Ascending aorta (tissue), 2 donors: ENCODE results near the gene CLEC16A. TPM values are rescaled to one million over a fixed set of nuclear protein-coding genes. Genes with fewer than 3 reads are reported as not detected.

ENCODE experiments used
- DNase-seq, 2 donors: peaks; one replicate each; pipeline ENCODE4 v3.0.0-alpha.2; 2019; ENCODE audit warnings: low spot score in 2 of 2
- H3K27ac ChIP-seq, 2 donors: fragments of 200-600 bp; sonication (generic); one replicate each; pipeline ENCODE4 v1.5.1; 2016 to 2017; ENCODE audit warnings: mild to moderate bottlenecking in 1 of 2
- H3K27me3 ChIP-seq: fragments of 200-600 bp; sonication (generic); one replicate; pipeline ENCODE4 v1.5.1; 2017
- H3K36me3 ChIP-seq, 2 donors: fragments of 200-600 bp; sonication (generic); one replicate each; pipeline ENCODE4 v1.5.1; 2016
- H3K4me1 ChIP-seq, 2 donors: fragments of 200-600 bp; sonication (generic); one replicate each; pipeline ENCODE4 v1.5.1; 2016 to 2017; ENCODE audit warnings: mild to moderate bottlenecking in 1 of 2
- H3K4me3 ChIP-seq, 2 donors: fragments of 200-600 bp; sonication (generic); one replicate each; pipeline ENCODE4 v1.5.1; 2016 to 2017; ENCODE audit warnings: mild to moderate bottlenecking in 1 of 2
- H3K9me3 ChIP-seq, 2 donors: fragments of 200-600 bp; sonication (generic); one replicate each; pipeline ENCODE4 v1.5.1; 2016
- intact Hi-C: fragments of 100-400 bp; cut with DNase I; formaldehyde crosslinking; loops from one replicate; pipeline ENCODE4 v1.15.1; 2023
- total RNA-seq: library from RNA; depleted of rRNA; stranded (reverse); fragments of >200 nt; gene quantifications from one replicate; pipeline ENCODE4 v1.1.0, GENCODE V29; 2016
- TF ChIP-seq, protein P1 (sequence below), 3 experiments: fragments of 200-600 bp in 2 of 3; fragments of 450-650 bp in 1 of 3; sonication (generic) in 2 of 3; IDR thresholded peaks; one replicate each; pipeline ENCODE4 v1.5.1; 2016 to 2019; ENCODE audit warnings: antibody characterized with exemption in 3 of 3, mild to moderate bottlenecking in 1 of 3, moderate library complexity in 1 of 3

Gene CLEC16A
- total RNA-seq, 1 donor from 2014 or later, result 16.2 TPM

- Histone ChIP-seq H3K27me3 (no peaks in the 10 kb centered on the region), H3K36me3 (peaks cover 13 to 21% of the 10 kb centered on the region in 2 donors), H3K4me3 (no peak overlapping the region), H3K4me1 (no peaks in the 10 kb centered on the region), H3K27ac (no peak overlapping the region), H3K9me3 (no peaks in the 10 kb centered on the region)
- TF ChIP-seq, protein P1, sequence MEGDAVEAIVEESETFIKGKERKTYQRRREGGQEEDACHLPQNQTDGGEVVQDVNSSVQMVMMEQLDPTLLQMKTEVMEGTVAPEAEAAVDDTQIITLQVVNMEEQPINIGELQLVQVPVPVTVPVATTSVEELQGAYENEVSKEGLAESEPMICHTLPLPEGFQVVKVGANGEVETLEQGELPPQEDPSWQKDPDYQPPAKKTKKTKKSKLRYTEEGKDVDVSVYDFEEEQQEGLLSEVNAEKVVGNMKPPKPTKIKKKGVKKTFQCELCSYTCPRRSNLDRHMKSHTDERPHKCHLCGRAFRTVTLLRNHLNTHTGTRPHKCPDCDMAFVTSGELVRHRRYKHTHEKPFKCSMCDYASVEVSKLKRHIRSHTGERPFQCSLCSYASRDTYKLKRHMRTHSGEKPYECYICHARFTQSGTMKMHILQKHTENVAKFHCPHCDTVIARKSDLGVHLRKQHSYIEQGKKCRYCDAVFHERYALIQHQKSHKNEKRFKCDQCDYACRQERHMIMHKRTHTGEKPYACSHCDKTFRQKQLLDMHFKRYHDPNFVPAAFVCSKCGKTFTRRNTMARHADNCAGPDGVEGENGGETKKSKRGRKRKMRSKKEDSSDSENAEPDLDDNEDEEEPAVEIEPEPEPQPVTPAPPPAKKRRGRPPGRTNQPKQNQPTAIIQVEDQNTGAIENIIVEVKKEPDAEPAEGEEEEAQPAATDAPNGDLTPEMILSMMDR (IDR thresholded peaks at IDR 0.05), result no peak
- intact Hi-C loops, result no loop called here
- peak in 1 of 2 donors; percentile 53 for DNase-seq
Observed at GRCh38 chr16:11036040-11036439, 91.7 kb downstream of the CLEC16A start.

DNA sequence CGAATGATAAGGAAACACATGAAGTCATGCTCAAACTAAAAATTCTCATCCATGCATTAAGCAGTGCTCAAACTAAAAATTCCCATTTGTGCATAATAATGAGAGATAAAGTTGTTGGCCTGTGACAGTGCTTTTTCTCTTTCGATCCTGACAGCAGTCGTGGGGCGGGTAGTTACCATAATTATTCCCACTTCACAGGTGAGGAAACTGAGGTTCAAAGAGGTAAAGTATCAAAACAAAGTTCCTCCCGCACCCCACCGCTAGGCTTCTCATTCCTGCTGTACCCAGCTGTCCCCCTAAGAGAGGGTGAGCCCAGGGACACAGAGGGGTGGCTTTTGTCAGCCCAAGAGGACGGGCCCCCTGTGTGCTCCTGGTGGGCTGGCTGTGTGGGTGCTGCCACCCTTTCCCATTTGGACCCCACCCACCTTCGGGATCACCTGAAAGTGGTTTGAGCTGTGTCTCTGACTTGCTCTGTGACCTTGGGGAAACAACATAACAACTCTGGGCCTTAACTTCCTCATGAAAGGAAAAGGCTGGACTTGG lies 92.6 kb downstream of the CLEC16A start:
- Histone ChIP-seq H3K27ac (no peak overlapping the region), H3K27me3 (no peaks in the 10 kb centered on the region), H3K4me3 (no peak overlapping the region), H3K36me3 (peaks cover 19 to 23% of the 10 kb centered on the region in 2 donors), H3K9me3 (no peaks in the 10 kb centered on the region), H3K4me1 (no peaks in the 10 kb centered on the region)
- DNase-seq, result peak in 1 of 2 donors; percentile 28
- TF ChIP-seq, protein P1 (IDR thresholded peaks at IDR 0.05), result no peak
- intact Hi-C loops, result no loop called here

- H3K36me3 ChIP-seq, result peaks cover 31 to 34% of the 10 kb centered on the region in 2 donors
- no peaks in the 10 kb centered on the region for H3K4me1 ChIP-seq
- peak in 1 of 2 donors; percentile 25 for DNase-seq
- H3K27me3 ChIP-seq, result no peaks in the 10 kb centered on the region
- no peak overlapping the region for H3K4me3 ChIP-seq
- TF ChIP-seq, protein P1 (IDR thresholded peaks at IDR 0.05), result no peak
- intact Hi-C loops, result no loop called here
- H3K9me3 ChIP-seq, result no peaks in the 10 kb centered on the region
- H3K27ac ChIP-seq, result no peak overlapping the region
Observed at GRCh38 chr16:11038305-11038704, 93.9 kb downstream of the CLEC16A start.

DNA sequence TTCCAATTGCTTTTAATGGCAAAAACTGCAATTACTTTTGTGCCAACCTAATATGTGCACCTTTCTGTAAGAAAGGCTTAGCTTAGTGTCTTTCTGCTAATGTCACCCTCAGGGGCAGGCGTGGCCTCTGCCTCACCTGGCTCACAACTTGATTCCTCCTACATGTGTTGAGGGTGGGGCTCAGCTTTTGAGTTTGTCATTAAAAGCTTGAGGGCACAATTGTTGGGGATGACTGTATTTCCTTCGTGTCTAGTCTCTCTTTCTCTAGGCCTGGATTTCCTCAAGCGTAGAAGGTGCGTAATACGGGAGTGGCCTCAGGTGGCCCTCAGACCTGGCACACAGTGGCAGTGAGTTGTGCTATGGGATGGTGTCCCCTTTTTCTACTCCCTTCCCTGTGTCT lies 94.4 kb downstream of the CLEC16A start:
- TF ChIP-seq, protein P1 (IDR thresholded peaks at IDR 0.05), result no peak
- intact Hi-C loops, result no loop called here
- Histone ChIP-seq H3K27ac (no peak overlapping the region), H3K4me3 (no peak overlapping the region), H3K4me1 (no peaks in the 10 kb centered on the region), H3K36me3 (peaks cover 33 to 39% of the 10 kb centered on the region in 2 donors), H3K27me3 (no peaks in the 10 kb centered on the region), H3K9me3 (no peaks in the 10 kb centered on the region)
- DNase-seq, result peak in 1 of 2 donors; percentile 18

- H3K4me3 ChIP-seq, result no peak overlapping the region
- no peaks in the 10 kb centered on the region for H3K9me3 ChIP-seq
- TF ChIP-seq, protein P1 (IDR thresholded peaks at IDR 0.05), result no peak
- intact Hi-C loops, result no loop called here
- no peak overlapping the region for H3K27ac ChIP-seq
- no peaks in the 10 kb centered on the region for H3K27me3 ChIP-seq
- peaks cover 33 to 41% of the 10 kb centered on the region in 2 donors for H3K36me3 ChIP-seq
- no peaks in the 10 kb centered on the region for H3K4me1 ChIP-seq
- DNase-seq, result peak in 1 of 2 donors; percentile 47
Observed at GRCh38 chr16:11039726-11040125, 95.4 kb downstream of the CLEC16A start.

GRCh38 chr16:11042191-11042590 lies 97.8 kb downstream of the CLEC16A start:
- peak in 1 of 2 donors; percentile 50 for DNase-seq
- Histone ChIP-seq H3K4me3 (no peak overlapping the region), H3K4me1 (no peaks in the 10 kb centered on the region), H3K36me3 (peaks cover 37 to 45% of the 10 kb centered on the region in 2 donors), H3K9me3 (no peaks in the 10 kb centered on the region), H3K27ac (no peak overlapping the region), H3K27me3 (no peaks in the 10 kb centered on the region)
- TF ChIP-seq, protein P1 (IDR thresholded peaks at IDR 0.05), result no peak
- intact Hi-C loops, result no loop called here
